PC-9 (cell line): Measurements from ENCODE around the gene FBXL5.

Experiments
- CTCF ChIP-seq: fragments of 200-600 bp; sonication (generic); conservative IDR thresholded peaks from 2 replicates; pipeline ENCODE4 v1.6.1; 2017; ENCODE audit warnings: mixed run types, antibody characterized with exemption, mild to moderate bottlenecking, moderate library complexity
- EZH2 ChIP-seq: fragments of 200-600 bp; sonication (generic); IDR thresholded peaks from 2 replicates; pipeline ENCODE4 v1.8.0; 2017; ENCODE audit warnings: antibody characterized with exemption, low read depth

GRCh38 chr4:15587649-15588048 lies 67.5 kb downstream of the FBXL5 start:
- TF ChIP-seq CTCF (no peak), EZH2 (no peak)
